GM12865 (cell line): ENCODE results near the gene TMCC3.
A peak's percentile ranks its signal among the peaks of the same experiment; 100 is the strongest.

ENCODE experiments used
- DNase-seq: peaks from one replicate; pipeline ENCODE4 v3.0.0; 2010; ENCODE audit warnings: low read depth
- H3K4me3 ChIP-seq: 2 replicates; pipeline ENCODE4 v1.5.1; 2011; ENCODE audit warnings: mild to moderate bottlenecking, low read depth, low read length, control low read depth
- CTCF ChIP-seq: IDR thresholded peaks from 2 replicates; pipeline ENCODE4 v1.5.1; 2011; ENCODE audit warnings: low read length, control low read depth, low read depth, inconsistent platforms; ENCODE audit not compliant: insufficient read depth; ENCODE audit errors: missing control alignments

Gene TMCC3

GRCh38 chr12:94563286-94563685 is 87.1 kb downstream of the TMCC3 start:
- H3K4me3 ChIP-seq: no peak overlapping the region
- no peak for TF ChIP-seq CTCF
- peak; percentile 39 for DNase-seq

GRCh38 chr12:94561943-94562411 is 88.4 kb downstream of the TMCC3 start:
- peak; percentile 93 for DNase-seq
- H3K4me3 ChIP-seq: peak overlapping the region; percentile 39

GRCh38 chr12:94560431-94561221 is 89.7 kb downstream of the TMCC3 start:
- peak; percentile 82 for DNase-seq

More at GRCh38 chr12:94561943-94562411, 88.4 kb downstream of the TMCC3 start:
- TF ChIP-seq CTCF: no peak

GRCh38 chr12:94558612-94559011 is 91.7 kb downstream of the TMCC3 start:
- no peak for DNase-seq

More at GRCh38 chr12:94560431-94561221, 89.7 kb downstream of the TMCC3 start:
- TF ChIP-seq CTCF: no peak
- H3K4me3 ChIP-seq: no peak overlapping the region

GRCh38 chr12:94557746-94558295 is 92.5 kb downstream of the TMCC3 start:
- no peak for TF ChIP-seq CTCF
- DNase-seq: no peak
- no peak overlapping the region for H3K4me3 ChIP-seq

More at GRCh38 chr12:94558612-94559011, 91.7 kb downstream of the TMCC3 start:
- H3K4me3 ChIP-seq: no peak overlapping the region
- no peak for TF ChIP-seq CTCF

- no peak for TF ChIP-seq CTCF
- DNase-seq: no peak
- no peak overlapping the region for H3K4me3 ChIP-seq
Observed at GRCh38 chr12:94555687-94556086, 94.7 kb downstream of the TMCC3 start.
